Panc1 (cell line): ENCODE results near the gene SEMA3G. TPM values are rescaled to one million over a fixed set of nuclear protein-coding genes. Genes with fewer than 3 reads are reported as not detected.

ENCODE experiments used
- ATAC-seq: fragments of 200-7000 bp; cut with Tn5 transposase; 2 replicates; pipeline ENCODE4 v1.9.1; 2020; ENCODE audit warnings: mild to moderate bottlenecking, moderate library complexity
- BruUV-seq: library from RNA; stranded (reverse); fragments of 400-500 nt; replicated peaks from 2 replicates; lab custom pipeline; 2021; lab: Mats Ljungman, UMichigan
- CTCF ChIA-PET: fragments of 300-600 bp; sonication (Branson Sonifier 250); formaldehyde crosslinking; loops from one replicate; lab custom pipeline; 2022; ENCODE audit warnings: antibody characterized with exemption; lab: Charles Lee
- POLR2A ChIA-PET: fragments of 300-600 bp; sonication (Branson Sonifier 250); formaldehyde crosslinking; loops from one replicate; lab custom pipeline; 2022; ENCODE audit warnings: antibody characterized with exemption; lab: Charles Lee
- DNase-seq: peaks from one replicate; pipeline ENCODE4 v3.0.0-alpha.2; 2010; ENCODE audit warnings: low read depth, low spot score
- H3K27ac ChIP-seq: 2 replicates; pipeline ENCODE4 v1.5.1; 2011; ENCODE audit warnings: mild to moderate bottlenecking, low read length, inconsistent platforms
- H3K27me3 ChIP-seq: fragments of 200-500 bp; sonication (Bioruptor generic); 2 replicates; pipeline ENCODE4 v1.6.0; 2014; ENCODE audit warnings: low read length, inconsistent platforms; ENCODE audit not compliant: control insufficient read depth, insufficient read depth
- H3K36me3 ChIP-seq: fragments of 200-500 bp; sonication (Bioruptor generic); 2 replicates; pipeline ENCODE4 v1.5.1; 2014; ENCODE audit warnings: inconsistent platforms, mild to moderate bottlenecking, low read length, moderate library complexity; ENCODE audit not compliant: control insufficient read depth, insufficient read depth
- H3K4me1 ChIP-seq: 2 replicates; pipeline ENCODE4 v1.5.1; 2011; ENCODE audit warnings: inconsistent platforms, mild to moderate bottlenecking, low read length, moderate library complexity; ENCODE audit not compliant: control insufficient read depth, insufficient read depth
- H3K4me3 ChIP-seq, 2 experiments: 2 replicates each; pipeline ENCODE4 v1.5.1; 2011 to 2012; ENCODE audit warnings: low read depth in 2 of 2, low read length in 2 of 2, mild to moderate bottlenecking in 2 of 2, inconsistent platforms in 1 of 2, moderate library complexity in 1 of 2
- H3K9me3 ChIP-seq: fragments of 200-500 bp; sonication (Bioruptor generic); 2 replicates; pipeline ENCODE4 v1.5.1; 2014; ENCODE audit warnings: low read depth, mild to moderate bottlenecking, inconsistent platforms, low read length, moderate library complexity; ENCODE audit not compliant: control insufficient read depth, insufficient read depth
- CTCF ChIP-seq: fragments of 450-650 bp; IDR thresholded peaks from 2 replicates; pipeline ENCODE4 v1.5.1; 2017; ENCODE audit warnings: mild to moderate bottlenecking
- POLR2AphosphoS5 ChIP-seq: IDR thresholded peaks from 2 replicates; pipeline ENCODE4 v1.6.1; 2012; ENCODE audit warnings: mild to moderate bottlenecking, low read depth, low read length, moderate library complexity
- REST ChIP-seq, 2 experiments: IDR thresholded peaks; 2 replicates each; pipeline ENCODE4 v1.6.1; 2011 to 2012; ENCODE audit warnings: low read depth in 2 of 2, control low read depth in 1 of 2, low read length in 1 of 2, mild to moderate bottlenecking in 1 of 2, moderate library complexity in 1 of 2; ENCODE audit not compliant: insufficient read depth in 1 of 2
- SIN3A ChIP-seq: IDR thresholded peaks from 2 replicates; pipeline ENCODE4 v1.6.1; 2012; ENCODE audit warnings: low read depth, mild to moderate bottlenecking, low read length, moderate library complexity, borderline replicate concordance; ENCODE audit not compliant: insufficient read depth
- TCF7L2 ChIP-seq: IDR thresholded peaks from 2 replicates; pipeline ENCODE4 v1.6.1; 2011; ENCODE audit warnings: mild to moderate bottlenecking, low read depth, low read length, inconsistent platforms
- in situ Hi-C: cut with HindIII; loops from 2 replicates; pipeline ENCODE4 v1.10.0; 2016; ENCODE audit warnings: low sequenced_read_pairs, low pct_unique_long_range_greater_than_20kb
- intact Hi-C: fragments of 100-400 bp; cut with micrococcal nuclease; formaldehyde crosslinking; loops from one replicate; pipeline ENCODE4 v1.10.0; 2022; ENCODE audit not compliant: unreplicated experiment
- total RNA-seq: library from RNA; stranded (reverse); gene quantifications from one replicate; pipeline ENCODE4 v1.2.1, GENCODE V29; 2021; ENCODE audit not compliant: unreplicated experiment

SEMA3G gene
- total RNA-seq, 1 experiment from 2014 or later, result 1.6 TPM

- ATAC-seq, result no peak
Observed at GRCh38 chr3:52404391-52404790, 40.5 kb downstream of the SEMA3G start.

GRCh38 chr3:52403955-52404354 is 40.9 kb downstream of the SEMA3G start:
- peaks cover 7% of the 10 kb centered on the region for H3K36me3 ChIP-seq
- no peak for ATAC-seq
- no peaks in the 10 kb centered on the region for H3K9me3 ChIP-seq
- in situ Hi-C loops, result no loop called here
- BruUV-seq, result no TSS peak
- H3K4me1 ChIP-seq, result peaks cover 3% of the 10 kb centered on the region; the same call in 1 of the 2 replicates
- H3K27me3 ChIP-seq, result no peaks in the 10 kb centered on the region
- no peak for DNase-seq
- H3K27ac ChIP-seq, result no peak overlapping the region
- H3K4me3 ChIP-seq, result no peak overlapping the region
- intact Hi-C loops, result no loop called here
- TF ChIP-seq POLR2AphosphoS5 (no peak), TCF7L2 (no peak), CTCF (no peak), SIN3A (no peak), REST (IDR thresholded peaks at IDR 0.05; ENCODE audit: insufficient read depth in 1 of 2, low read depth in 2 of 2, low read length in 1 of 2) (no peak)
- POLR2A ChIA-PET, result no interaction called here
- CTCF ChIA-PET, result no interaction called here

More at GRCh38 chr3:52404391-52404790, 40.5 kb downstream of the SEMA3G start:
- BruUV-seq, result no TSS peak
- Histone ChIP-seq H3K27me3 (no peaks in the 10 kb centered on the region), H3K4me3 (no peak overlapping the region), H3K9me3 (no peaks in the 10 kb centered on the region), H3K36me3 (peaks cover 10% of the 10 kb centered on the region), H3K4me1 (peaks cover 3% of the 10 kb centered on the region; the same call in 1 of the 2 replicates), H3K27ac (no peak overlapping the region)
- no peak for DNase-seq
- POLR2A ChIA-PET, result no interaction called here
- TF ChIP-seq TCF7L2, result no peak
- no peak for TF ChIP-seq POLR2AphosphoS5
- no peak for TF ChIP-seq CTCF
- no peak for TF ChIP-seq REST (IDR thresholded peaks at IDR 0.05; ENCODE audit: insufficient read depth in 1 of 2, low read depth in 2 of 2, low read length in 1 of 2)
- no peak for TF ChIP-seq SIN3A
- intact Hi-C loops, result no loop called here
- in situ Hi-C loops, result no loop called here
- CTCF ChIA-PET, result no interaction called here
